KBM-7 (cell line): ENCODE results near the gene SCN1B.
"Not testable (repeated sequence)": the region's sequence is repeated elsewhere in the genome, so short reads cannot be mapped to it uniquely, and the experiment has no call there.

Experiments used
- DNase-seq: peaks from one replicate; pipeline ENCODE4 v3.0.0-alpha.2; 2015
- in situ Hi-C: fragments of 300-500 bp; cut with MboI; formaldehyde crosslinking; loops from 2 replicates; pipeline ENCODE4 v1.14.3; 2020; ENCODE audit warnings: low sequenced_read_pairs, low pct_unique_long_range_greater_than_20kb, mixed read lengths

SCN1B gene

DNA sequence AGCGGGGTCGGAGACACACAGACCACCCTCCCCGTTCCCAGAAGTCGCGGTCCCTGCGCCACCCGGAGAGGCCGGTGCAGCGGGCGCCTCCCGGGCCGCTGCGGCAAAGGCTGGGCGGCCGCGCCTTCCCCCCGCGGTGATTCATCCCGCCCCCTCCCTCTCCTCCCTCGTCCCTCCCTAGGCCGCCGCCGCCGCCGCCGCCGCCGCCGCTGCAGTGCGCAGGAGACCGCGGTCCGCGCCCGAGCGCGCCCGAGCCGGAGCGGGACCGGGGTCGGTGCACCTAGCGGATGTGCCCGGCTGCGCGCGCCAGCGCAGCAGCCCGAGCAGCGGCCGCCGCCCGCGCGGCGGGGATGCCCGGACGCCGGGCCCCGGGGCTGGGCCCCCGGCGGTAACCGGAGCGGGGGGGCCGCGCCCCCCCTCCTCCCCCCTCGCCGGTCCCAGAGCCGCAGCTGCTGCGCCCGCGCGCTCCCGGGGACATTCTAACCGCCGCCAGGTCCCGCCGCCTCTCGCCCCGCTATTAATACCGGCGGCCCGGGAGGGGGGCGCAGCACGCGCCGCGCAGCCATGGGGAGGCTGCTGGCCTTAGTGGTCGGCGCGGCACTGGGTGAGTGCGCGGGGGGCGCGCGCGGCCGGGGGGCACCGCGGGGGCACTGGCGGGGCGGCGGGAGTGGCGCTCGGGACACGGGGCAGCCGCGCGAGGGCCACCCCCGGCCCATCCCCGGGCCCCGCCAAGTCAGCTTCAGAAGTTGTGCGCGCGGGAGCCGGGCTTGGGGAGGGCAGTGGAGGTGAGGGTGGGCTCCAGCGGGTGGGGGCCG, at the start of gene SCN1B:
SCN1B (plus strand) TSS at position 214 of the 815 bp plus-strand sequence; CDS start at position 565, 351 bp downstream.
- DNase-seq: peak; percentile 52

DNA sequence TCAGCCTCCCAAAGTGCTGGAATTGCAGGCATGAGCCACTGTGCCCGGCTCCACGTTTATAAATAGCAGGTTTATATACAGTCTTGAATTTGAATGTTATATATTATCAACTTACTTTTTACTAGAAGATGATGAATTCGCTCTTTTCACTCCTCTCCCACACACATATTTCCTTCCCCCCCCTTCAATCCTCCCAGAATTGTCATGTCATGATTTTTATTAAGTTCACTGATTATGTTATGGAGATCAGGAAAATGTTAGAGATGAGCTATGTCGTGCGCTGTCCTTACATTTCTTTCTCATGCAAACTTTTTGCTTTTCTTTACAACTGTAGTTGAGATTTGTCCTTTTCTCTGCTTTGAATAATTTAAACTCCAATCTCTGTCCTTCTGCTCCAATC, 48.0 kb upstream of the SCN1B start:
- in situ Hi-C loops: no loop called here
- DNase-seq: no peak

More for the DNA sequence above, at the start of gene SCN1B:
- in situ Hi-C loops: no loop called here

GRCh38 chr19:34983786-34984185, 46.5 kb upstream of the SCN1B start:
- DNase-seq: no peak
- in situ Hi-C loops: no loop called here

DNA sequence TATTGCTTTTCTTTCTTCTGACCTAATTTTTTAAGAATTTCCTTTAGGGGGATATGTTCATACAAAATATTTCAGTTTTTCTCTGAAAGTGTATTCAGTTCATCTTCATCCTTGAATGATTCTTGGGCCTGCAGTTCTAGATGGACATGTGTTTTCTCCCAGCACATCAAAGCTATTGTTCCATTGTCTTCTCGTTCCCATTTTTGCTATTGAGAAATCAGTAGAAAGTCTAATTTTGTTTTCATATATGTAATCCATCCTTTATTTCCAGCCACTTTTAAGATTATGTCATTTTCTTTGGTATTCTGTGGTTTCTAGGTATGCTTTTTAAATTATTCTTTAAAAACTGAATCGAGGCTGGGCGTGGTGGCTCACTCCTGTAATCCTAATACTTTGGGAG, 46.0 kb upstream of the SCN1B start:
- DNase-seq: no peak
- in situ Hi-C loops: no loop called here

GRCh38 chr19:34985249-34986022, 44.8 kb upstream of the SCN1B start:
- in situ Hi-C loops: no loop called here
- DNase-seq: peak; percentile 40

DNA sequence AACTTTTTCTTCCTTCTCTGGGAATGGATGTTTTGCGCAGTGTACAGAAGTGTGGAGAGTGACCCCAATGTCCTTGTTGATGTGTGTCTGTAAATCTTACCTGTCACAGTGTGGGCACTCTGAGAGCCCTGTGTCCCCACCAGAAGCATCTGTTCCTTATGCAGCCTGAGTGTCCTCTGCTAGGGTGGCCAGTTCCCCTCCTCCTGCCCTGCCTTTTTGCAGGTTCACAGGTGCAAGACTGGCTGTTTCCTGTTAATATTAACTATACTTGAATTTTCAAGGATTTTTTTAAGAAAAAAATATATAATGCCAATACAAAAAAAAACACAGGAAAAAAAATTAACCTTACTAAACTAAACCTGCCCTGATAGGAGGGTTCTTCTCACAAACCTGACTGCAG, 42.2 kb upstream of the SCN1B start:
- no peak for DNase-seq
- in situ Hi-C loops: no loop called here

DNA sequence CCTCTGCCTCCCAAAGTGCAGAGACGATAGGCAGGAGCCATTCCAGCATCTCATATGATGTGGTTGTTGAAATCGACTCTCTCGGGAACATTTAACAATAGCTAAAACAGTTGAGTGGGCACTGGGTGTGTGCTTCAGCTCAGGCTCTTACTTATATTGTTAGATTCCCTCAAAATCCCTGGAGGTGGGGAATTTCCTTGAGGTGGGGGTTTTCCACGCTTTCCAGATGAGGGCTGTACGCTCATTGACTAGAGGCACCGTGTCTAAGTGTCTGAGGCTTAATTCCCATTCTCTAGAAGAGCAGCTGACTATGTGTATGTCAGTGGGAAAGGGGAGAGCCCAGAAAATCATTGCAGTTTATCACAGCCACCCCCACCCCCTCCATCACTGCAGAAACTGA, 41.0 kb upstream of the SCN1B start:
- in situ Hi-C loops: no loop called here

DNA sequence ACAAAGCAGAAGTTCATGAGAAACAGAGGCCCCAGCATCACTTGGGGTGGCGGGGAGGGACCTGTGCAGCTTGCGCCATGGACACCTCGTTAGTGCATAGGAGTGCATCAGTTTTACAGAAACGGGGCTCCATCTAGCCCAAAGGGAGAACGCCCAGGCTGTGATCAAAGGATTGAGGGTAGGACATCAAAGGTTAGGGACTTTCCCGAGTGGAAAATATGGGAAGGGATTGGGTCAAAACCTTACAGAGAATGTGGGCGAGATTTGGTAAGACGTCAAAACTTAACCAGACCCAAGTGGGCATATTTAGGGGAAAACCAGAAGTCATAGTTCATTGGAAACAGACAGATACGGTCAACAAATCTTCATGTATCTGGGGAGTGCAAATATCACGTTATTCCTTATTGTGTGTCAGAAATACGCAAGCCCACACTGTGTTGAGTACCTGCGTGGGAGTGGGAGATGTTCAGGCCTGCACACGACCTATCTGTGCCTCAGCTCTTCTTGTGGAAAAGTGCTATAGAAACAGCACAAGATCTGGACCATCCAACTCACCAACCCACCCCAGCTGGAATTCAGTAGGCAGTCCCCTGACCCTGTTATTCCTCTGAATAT, 39.6 kb upstream of the SCN1B start:
- in situ Hi-C loops: no loop called here
- no peak for DNase-seq

More for the DNA sequence above, 41.0 kb upstream of the SCN1B start:
- DNase-seq: no peak

- in situ Hi-C loops: no loop called here
- no peak for DNase-seq
Observed at GRCh38 chr19:34991542-34992333, 38.5 kb upstream of the SCN1B start.

GRCh38 chr19:34992582-34992981, 37.7 kb upstream of the SCN1B start:
- in situ Hi-C loops, DNase-seq: not testable (repeated sequence)

GRCh38 chr19:34994286-34994642, 36.0 kb upstream of the SCN1B start:
- in situ Hi-C loops: no loop called here
- no peak for DNase-seq

GRCh38 chr19:34994643-34995541, 35.4 kb upstream of the SCN1B start:
- DNase-seq: no peak
- in situ Hi-C loops: no loop called here

GRCh38 chr19:34995551-34995950, 34.7 kb upstream of the SCN1B start:
- in situ Hi-C loops: no loop called here
- DNase-seq: no peak

- DNase-seq: peak; percentile 76
- in situ Hi-C loops: no loop called here
Observed at GRCh38 chr19:34997071-34997617, 33.1 kb upstream of the SCN1B start.

DNA sequence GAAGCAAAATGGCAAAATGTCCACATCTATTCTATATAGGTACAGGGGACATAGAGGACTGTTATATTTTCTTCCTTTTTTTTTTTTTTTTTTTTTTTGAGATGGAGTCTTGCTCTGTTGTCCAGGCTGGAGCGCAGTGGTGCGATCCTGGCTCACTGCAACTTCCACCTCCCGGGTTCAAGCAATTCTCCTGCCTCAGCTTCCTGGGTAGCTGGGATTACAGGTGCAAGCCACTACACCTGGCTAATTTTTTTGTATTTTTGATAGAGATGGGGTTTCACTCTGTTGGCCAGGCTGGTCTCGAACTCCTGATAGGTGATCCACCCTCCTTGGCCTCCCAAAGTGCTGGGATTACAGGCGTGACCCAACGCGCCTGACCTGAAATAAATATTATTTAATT, 32.0 kb upstream of the SCN1B start:
- DNase-seq, in situ Hi-C loops: not testable (repeated sequence)

DNA sequence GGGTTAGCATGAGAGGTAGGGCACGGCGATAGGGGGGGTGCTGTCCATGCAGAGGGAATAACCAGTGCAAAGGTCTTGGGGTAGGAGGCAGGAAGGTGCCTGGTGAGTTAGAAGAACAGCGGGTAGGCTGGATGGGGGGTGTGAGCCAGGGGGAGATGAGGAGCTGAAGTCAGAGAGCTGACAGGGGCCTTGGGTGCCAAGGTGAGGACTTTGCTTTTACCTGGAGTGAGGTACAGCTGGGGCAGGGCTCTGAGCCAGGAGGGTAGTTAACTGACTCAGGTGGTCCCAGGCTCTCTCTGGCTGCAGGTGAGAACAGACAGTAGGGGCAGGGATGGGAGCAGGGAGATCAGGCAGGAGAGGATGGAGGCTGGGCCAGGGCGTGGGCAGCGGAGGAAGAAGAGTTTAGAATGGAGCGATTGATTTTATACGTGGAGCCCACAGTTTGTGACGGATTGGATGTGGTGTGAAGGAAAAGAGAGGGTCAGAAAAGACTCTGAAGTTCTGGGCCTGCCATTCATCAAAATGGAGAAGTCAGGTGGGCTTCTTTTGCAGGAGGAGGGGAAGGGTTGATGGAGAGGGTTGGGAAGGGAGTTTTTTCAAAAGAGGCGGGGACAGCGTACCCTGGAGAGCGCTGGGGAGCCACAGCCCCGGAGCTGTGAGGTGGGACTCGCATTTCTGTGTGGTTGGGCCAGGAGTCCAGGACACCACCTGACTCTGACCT, 31.3 kb upstream of the SCN1B start:
- in situ Hi-C loops: no loop called here
- DNase-seq: no peak

- in situ Hi-C loops: no loop called here
- peak; percentile 73 for DNase-seq
Observed at GRCh38 chr19:34999498-35000337, 30.6 kb upstream of the SCN1B start, which contains the start of gene GRAMD1A. GRAMD1A (plus strand) TSS chr19:35000323; CDS start chr19:35000479, 156 bp downstream.
